ENCODE data around the gene WDR83. TPM values are rescaled to one million over a fixed set of nuclear protein-coding genes. Genes with fewer than 3 reads are reported as not detected.

Gene WDR83
- total RNA-seq, 1 donor from 2014 or later: 20.8 TPM

DNA sequence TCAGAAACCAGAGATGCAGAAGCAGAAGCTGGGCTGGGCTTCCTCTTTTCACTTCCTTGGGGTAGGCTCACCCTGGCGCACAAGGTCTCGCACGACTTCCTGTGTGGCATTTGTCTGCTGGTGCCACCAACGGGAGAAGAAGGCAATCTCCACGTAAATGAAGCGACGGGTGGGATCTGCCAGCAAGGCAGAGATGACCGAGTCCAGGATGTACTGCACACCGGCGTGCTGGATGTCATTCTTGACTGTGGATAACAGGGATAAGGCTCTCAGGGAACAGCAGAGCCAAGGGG is 1.4 kb upstream of the WDR83 start:
- ChIA-PET POLR2A (interaction anchor here (0.9 to 3.4 kb wide), 8 partner anchors 10 to 741 kb away, joined by 3 to 74 read pairs (median 8); partner anchors contain the start of genes DHPS, GET3, ZNF490 and ZNF700), CTCF (interaction anchor here (0.6 to 2.1 kb wide), 4 partner anchors 23 to 101 kb away, joined by 3 to 11 read pairs (median 4); no protein-coding TSS in a partner anchor)
- Mint-ChIP-seq H3K9me3 (no peaks in the 10 kb centered on the region), H3K27me3 (no peaks in the 10 kb centered on the region), H3K4me3 (peak overlapping the region; percentile 97), H3K27ac (peak overlapping the region; percentile 93), H3K36me3 (ENCODE audit: low read depth) (peaks cover 63% of the 10 kb centered on the region), H3K4me1 (peaks cover 63% of the 10 kb centered on the region)
- intact Hi-C loops (cut with micrococcal nuclease): loop anchor here (1.0 to 5.0 kb wide), 6 partner anchors 25 to 333 kb away; partner anchors contain the start of genes TNPO2 and ZNF563
- TF ChIP-seq, protein P1, sequence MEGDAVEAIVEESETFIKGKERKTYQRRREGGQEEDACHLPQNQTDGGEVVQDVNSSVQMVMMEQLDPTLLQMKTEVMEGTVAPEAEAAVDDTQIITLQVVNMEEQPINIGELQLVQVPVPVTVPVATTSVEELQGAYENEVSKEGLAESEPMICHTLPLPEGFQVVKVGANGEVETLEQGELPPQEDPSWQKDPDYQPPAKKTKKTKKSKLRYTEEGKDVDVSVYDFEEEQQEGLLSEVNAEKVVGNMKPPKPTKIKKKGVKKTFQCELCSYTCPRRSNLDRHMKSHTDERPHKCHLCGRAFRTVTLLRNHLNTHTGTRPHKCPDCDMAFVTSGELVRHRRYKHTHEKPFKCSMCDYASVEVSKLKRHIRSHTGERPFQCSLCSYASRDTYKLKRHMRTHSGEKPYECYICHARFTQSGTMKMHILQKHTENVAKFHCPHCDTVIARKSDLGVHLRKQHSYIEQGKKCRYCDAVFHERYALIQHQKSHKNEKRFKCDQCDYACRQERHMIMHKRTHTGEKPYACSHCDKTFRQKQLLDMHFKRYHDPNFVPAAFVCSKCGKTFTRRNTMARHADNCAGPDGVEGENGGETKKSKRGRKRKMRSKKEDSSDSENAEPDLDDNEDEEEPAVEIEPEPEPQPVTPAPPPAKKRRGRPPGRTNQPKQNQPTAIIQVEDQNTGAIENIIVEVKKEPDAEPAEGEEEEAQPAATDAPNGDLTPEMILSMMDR (IDR thresholded peaks at IDR 0.05): no peak
- peak; percentile 64 for DNase-seq
- ATAC-seq (ENCODE audit: low read depth): peak; percentile 68

DNA sequence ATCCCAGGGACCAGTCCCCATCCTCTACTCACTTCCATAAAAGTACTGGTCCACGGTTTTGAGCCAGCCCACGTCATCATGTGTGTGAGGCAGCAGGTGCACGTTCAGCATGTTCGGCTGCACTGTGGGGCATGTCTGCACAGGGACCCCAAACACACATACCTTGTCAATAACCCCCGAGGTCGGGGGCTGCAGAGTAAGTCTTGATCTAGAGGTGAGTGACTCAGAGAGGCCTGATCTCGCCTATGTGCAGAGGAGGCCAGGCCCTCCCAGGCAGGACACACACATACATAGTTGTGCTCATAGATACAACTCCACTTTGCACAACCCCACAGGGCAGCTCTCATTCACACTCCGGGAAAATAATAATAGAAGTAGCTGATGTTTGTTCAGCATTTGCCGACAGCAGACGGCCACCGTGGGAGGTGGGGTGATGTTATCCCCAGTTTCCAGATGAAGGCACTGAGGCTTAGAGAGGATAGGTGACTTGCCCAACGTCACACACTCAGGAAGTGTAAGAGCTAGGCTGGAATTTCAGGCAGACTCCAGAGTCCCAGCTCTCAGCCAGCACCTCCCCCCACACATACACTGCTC is 839 bp upstream of the WDR83 start:
- H3K4me1 Mint-ChIP-seq: peaks cover 68% of the 10 kb centered on the region
- peaks cover 58% of the 10 kb centered on the region for H3K36me3 Mint-ChIP-seq (ENCODE audit: low read depth)
- H3K27ac Mint-ChIP-seq: peak overlapping the region; percentile 93
- no peaks in the 10 kb centered on the region for H3K9me3 Mint-ChIP-seq
- ChIA-PET POLR2A (interaction anchor here (0.5 to 3.4 kb wide), 21 partner anchors 8 to 1203 kb away, joined by 3 to 74 read pairs (median 5); partner anchors contain the start of genes DHPS, FBXW9, GET3 and JUNB), CTCF (interaction anchor here (0.6 to 2.1 kb wide), 6 partner anchors 24 to 176 kb away, joined by 3 to 11 read pairs (median 3); no protein-coding TSS in a partner anchor)
- H3K27me3 Mint-ChIP-seq: no peaks in the 10 kb centered on the region
- DNase-seq: peak; percentile 39
- peak; percentile 35 for ATAC-seq (ENCODE audit: low read depth)
- peak overlapping the region; percentile 97 for H3K4me3 Mint-ChIP-seq
- TF ChIP-seq, protein P1 (IDR thresholded peaks at IDR 0.05): no peak
- intact Hi-C loops (cut with micrococcal nuclease): loop anchor here (1.0 to 5.0 kb wide), 8 partner anchors 25 to 333 kb away; partner anchors contain the start of genes TNPO2, ZNF490, ZNF563 and ZNF564

DNA sequence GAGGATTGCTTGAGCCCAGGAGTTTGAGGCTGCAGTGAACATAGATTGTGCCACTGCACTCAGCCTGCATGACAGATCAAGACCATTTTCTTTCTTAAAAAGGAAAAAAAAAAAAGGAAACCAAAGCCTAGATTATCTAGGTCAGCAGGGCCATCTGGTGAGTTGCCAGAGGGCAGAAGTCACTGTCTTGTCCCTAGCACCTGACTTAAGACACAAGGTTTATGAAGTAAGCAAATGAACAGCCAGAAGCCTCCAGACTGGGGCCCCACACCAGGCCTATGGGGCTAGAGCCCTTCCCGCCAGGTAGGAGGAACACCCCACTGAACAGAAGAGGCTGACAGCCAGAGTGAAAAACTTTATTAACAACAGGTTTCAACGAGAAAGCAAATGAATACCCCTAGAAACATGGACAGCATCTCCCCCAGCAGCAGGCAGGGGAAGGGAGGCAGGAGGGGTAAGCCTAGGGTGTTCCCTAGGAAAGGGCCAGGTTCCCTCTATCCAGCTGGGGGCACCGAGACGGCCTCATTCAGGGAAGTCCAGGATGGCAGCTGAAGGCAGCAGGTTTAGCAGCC is 1.2 kb downstream of the WDR83 start:
- H3K27me3 Mint-ChIP-seq: no peaks in the 10 kb centered on the region
- TF ChIP-seq, protein P1 (IDR thresholded peaks at IDR 0.05): no peak
- ATAC-seq (ENCODE audit: low read depth) (no peak), DNase-seq (no peak)
- intact Hi-C loops (cut with micrococcal nuclease): loop anchor here (2.0 to 5.0 kb wide), 4 partner anchors 54 to 743 kb away; partner anchors contain the start of genes TNPO2, ZNF563 and ZNF700
- peaks cover 74% of the 10 kb centered on the region for H3K4me1 Mint-ChIP-seq
- POLR2A ChIA-PET: interaction anchor here (0.6 to 2.2 kb wide), 4 partner anchors 10 to 104 kb away, joined by 3 to 20 read pairs (median 6); partner anchors contain the start of genes ZNF490 and ZNF791
- peak overlapping the region; percentile 100 for H3K27ac Mint-ChIP-seq
- no peaks in the 10 kb centered on the region for H3K9me3 Mint-ChIP-seq
- peaks cover 53% of the 10 kb centered on the region for H3K36me3 Mint-ChIP-seq (ENCODE audit: low read depth)
- CTCF ChIA-PET: interaction anchor here (1.5 kb wide), 1 partner anchor 28 kb away, joined by 4 read pairs; no protein-coding TSS in a partner anchor
- H3K4me3 Mint-ChIP-seq: peak overlapping the region; percentile 97

DNA sequence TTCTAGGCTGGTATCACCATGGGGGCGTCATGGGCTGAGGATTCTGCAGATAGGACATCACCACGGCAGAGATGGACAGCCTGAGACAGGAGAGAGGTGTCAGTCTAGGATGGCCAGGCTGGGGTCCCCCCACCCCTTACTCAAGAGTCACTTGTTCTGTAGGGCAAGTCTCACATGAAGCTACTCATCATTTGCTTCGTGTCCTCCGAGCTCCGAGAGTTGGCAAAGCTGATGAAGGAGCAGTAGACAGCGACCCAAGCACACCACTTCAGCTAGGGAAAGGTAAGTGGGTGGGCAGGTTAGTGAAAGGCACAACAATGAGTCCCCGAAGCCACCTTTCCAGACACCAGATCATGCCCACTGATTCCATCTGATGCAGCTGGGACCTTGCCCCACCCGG is 1.7 kb downstream of the WDR83 start:
- ChIA-PET CTCF (interaction anchor here (1.2 to 1.5 kb wide), 2 partner anchors 28 to 105 kb away, joined by 3 to 4 read pairs; no protein-coding TSS in a partner anchor), POLR2A (interaction anchor here (0.5 to 5.4 kb wide), 10 partner anchors 10 to 123 kb away, joined by 3 to 51 read pairs (median 6); partner anchors contain the start of genes DHPS, JUNB, TNPO2 and ZNF490)
- intact Hi-C loops (cut with micrococcal nuclease): loop anchor here (2.0 to 5.0 kb wide), 4 partner anchors 54 to 744 kb away; partner anchors contain the start of genes TNPO2, ZNF563 and ZNF700
- TF ChIP-seq, protein P1 (IDR thresholded peaks at IDR 0.05): no peak
- H3K4me3 Mint-ChIP-seq: peak overlapping the region; percentile 97
- H3K27me3 Mint-ChIP-seq: no peaks in the 10 kb centered on the region
- no peak for ATAC-seq (ENCODE audit: low read depth)
- peaks cover 74% of the 10 kb centered on the region for H3K4me1 Mint-ChIP-seq
- peak overlapping the region; percentile 100 for H3K27ac Mint-ChIP-seq
- DNase-seq: no peak
- H3K9me3 Mint-ChIP-seq: no peaks in the 10 kb centered on the region
- peaks cover 50% of the 10 kb centered on the region for H3K36me3 Mint-ChIP-seq (ENCODE audit: low read depth)
